ENCODE measurements around the gene SRSF3. TPM values are rescaled to one million over a fixed set of nuclear protein-coding genes. Genes with fewer than 3 reads are reported as not detected.
A peak's percentile ranks its signal among the peaks of the same experiment; 100 is the strongest.
"Not testable (repeated sequence)": the region's sequence is repeated elsewhere in the genome, so short reads cannot be mapped to it uniquely, and the experiment has no call there.

SRSF3 gene
- total and polyA plus RNA-seq, 7 donors, result 101 to 292 (median 144) TPM

GRCh38 chr6:36581716-36582115 is 12.4 kb upstream of the SRSF3 start:
- intact Hi-C loops (cut with DNase I), result no loop called here
- DNase-seq, result no peak
- Histone ChIP-seq H3K9me3 (no peaks in the 10 kb centered on the region), H3K4me1 (peaks cover 0 to 39% (median 23%) of the 10 kb centered on the region in 4 donors), H3K36me3 (no peaks in the 10 kb centered on the region), H3K27me3 (no peaks in the 10 kb centered on the region), H3K4me3 (no peak overlapping the region), H3K27ac (no peak overlapping the region)
- 84 to 92% methylated on average over 4 of the region's 4 CpGs for WGBS, 2 donors
- TF ChIP-seq POLR2AphosphoS5 (IDR thresholded peaks at IDR 0.05) (no peak), CTCF (IDR thresholded peaks at IDR 0.05) (no peak)

- intact Hi-C loops (cut with DNase I), result no loop called here
- Histone ChIP-seq H3K36me3 (no peaks in the 10 kb centered on the region), H3K27ac (no peak overlapping the region), H3K4me1 (no peaks in the 10 kb centered on the region), H3K27me3 (no peaks in the 10 kb centered on the region), H3K4me3 (no peak overlapping the region), H3K9me3 (no peaks in the 10 kb centered on the region)
- 71% methylated on average over 1 of the region's 1 CpG for WGBS, 2 donors
- no peak for DNase-seq
- TF ChIP-seq POLR2AphosphoS5 (IDR thresholded peaks at IDR 0.05), result no peak
- TF ChIP-seq POLR2A (IDR thresholded peaks at IDR 0.05), result no peak
- no peak for TF ChIP-seq EP300 (IDR thresholded peaks at IDR 0.05)
- no peak for TF ChIP-seq CTCF (IDR thresholded peaks at IDR 0.05)
These were observed 7.6 kb upstream of the SRSF3 start for GRCh38 chr6:36586606-36587005.

GRCh38 chr6:36589025-36589400 is 5.1 kb upstream of the SRSF3 start:
- DNase-seq; H3K9me3 ChIP-seq; H3K36me3 ChIP-seq; H3K27me3 ChIP-seq; H3K4me3 ChIP-seq; intact Hi-C loops (cut with DNase I); H3K27ac ChIP-seq: not testable (repeated sequence)
- H3K4me1 ChIP-seq, result peaks cover 0 to 12% (median 7%) of the 10 kb centered on the region in 4 donors
- 95 to 96% methylated on average over 9 of the region's 9 CpGs for WGBS, 2 donors

GRCh38 chr6:36590237-36590636 is 3.9 kb upstream of the SRSF3 start:
- Histone ChIP-seq H3K4me3 (no peak overlapping the region), H3K36me3 (no peaks in the 10 kb centered on the region), H3K27me3 (no peaks in the 10 kb centered on the region), H3K4me1 (peaks cover 0 to 12% (median 7%) of the 10 kb centered on the region in 4 donors), H3K27ac (no peak overlapping the region), H3K9me3 (no peaks in the 10 kb centered on the region)
- intact Hi-C loops (cut with DNase I), result no loop called here
- no peak for DNase-seq
- TF ChIP-seq CTCF (IDR thresholded peaks at IDR 0.05) (no peak), POLR2AphosphoS5 (IDR thresholded peaks at IDR 0.05) (no peak), POLR2A (IDR thresholded peaks at IDR 0.05) (no peak)
- WGBS, 2 donors, result 87 to 90% methylated on average over 1 of the region's 1 CpG

GRCh38 chr6:36592221-36592655 is 1.9 kb upstream of the SRSF3 start:
- intact Hi-C loops (cut with DNase I), result no loop called here
- Histone ChIP-seq H3K4me1 (peaks cover 0 to 19% (median 14%) of the 10 kb centered on the region in 4 donors), H3K27ac (peak overlapping the region; percentile 92 to 98 (median 96)), H3K9me3 (no peaks in the 10 kb centered on the region), H3K27me3 (no peaks in the 10 kb centered on the region), H3K36me3 (peaks cover 3 to 7% (median 7%) of the 10 kb centered on the region in 4 donors), H3K4me3 (no peak overlapping the region)
- TF ChIP-seq POLR2AphosphoS5 (IDR thresholded peaks at IDR 0.05) (no peak), POLR2A (IDR thresholded peaks at IDR 0.05) (no peak), CTCF (IDR thresholded peaks at IDR 0.05) (no peak), EP300 (IDR thresholded peaks at IDR 0.05) (no peak)
- WGBS, 2 donors, result 65 to 76% methylated on average over 12 of the region's 12 CpGs
- peak; percentile 45 for DNase-seq

All from sigmoid colon (tissue), 7 donors.